Measurements from ENCODE around the gene ADGRA1.

Gene ADGRA1

GRCh38 chr10:133090654-133091053 lies 2.9 kb downstream of the ADGRA1 start:
- ATAC-seq (ENCODE audit: insufficient read depth, low read depth) (no peak), DNase-seq (no peak)
- Histone ChIP-seq H3K9me3 (ENCODE audit: insufficient read depth, low read length, severe bottlenecking) (no peaks in the 10 kb centered on the region), H3K27ac (ENCODE audit: low read length) (no peak overlapping the region), H3K79me2 (ENCODE audit: insufficient read depth, low read length) (no peaks in the 10 kb centered on the region), H3K36me3 (ENCODE audit: insufficient read depth, low read length) (no peaks in the 10 kb centered on the region), H4K20me1 (ENCODE audit: insufficient read depth, low read length) (peaks cover 4% of the 10 kb centered on the region; the same call in 1 of the 2 replicates), H3K9ac (ENCODE audit: low read depth, low read length) (no peak overlapping the region), H3K4me1 (ENCODE audit: insufficient read depth, low read length) (no peaks in the 10 kb centered on the region), H3K4me3 (ENCODE audit: low read depth in 1 of 2, low read length in 2 of 2) (no peak overlapping the region), H3K27me3 (ENCODE audit: insufficient read depth, low read length, poor library complexity) (peaks cover 6% of the 10 kb centered on the region), H2AFZ (ENCODE audit: low read depth, low read length) (no peak overlapping the region), H3K4me2 (ENCODE audit: insufficient read depth, low read length) (no peak overlapping the region)
- TF ChIP-seq, protein P1, sequence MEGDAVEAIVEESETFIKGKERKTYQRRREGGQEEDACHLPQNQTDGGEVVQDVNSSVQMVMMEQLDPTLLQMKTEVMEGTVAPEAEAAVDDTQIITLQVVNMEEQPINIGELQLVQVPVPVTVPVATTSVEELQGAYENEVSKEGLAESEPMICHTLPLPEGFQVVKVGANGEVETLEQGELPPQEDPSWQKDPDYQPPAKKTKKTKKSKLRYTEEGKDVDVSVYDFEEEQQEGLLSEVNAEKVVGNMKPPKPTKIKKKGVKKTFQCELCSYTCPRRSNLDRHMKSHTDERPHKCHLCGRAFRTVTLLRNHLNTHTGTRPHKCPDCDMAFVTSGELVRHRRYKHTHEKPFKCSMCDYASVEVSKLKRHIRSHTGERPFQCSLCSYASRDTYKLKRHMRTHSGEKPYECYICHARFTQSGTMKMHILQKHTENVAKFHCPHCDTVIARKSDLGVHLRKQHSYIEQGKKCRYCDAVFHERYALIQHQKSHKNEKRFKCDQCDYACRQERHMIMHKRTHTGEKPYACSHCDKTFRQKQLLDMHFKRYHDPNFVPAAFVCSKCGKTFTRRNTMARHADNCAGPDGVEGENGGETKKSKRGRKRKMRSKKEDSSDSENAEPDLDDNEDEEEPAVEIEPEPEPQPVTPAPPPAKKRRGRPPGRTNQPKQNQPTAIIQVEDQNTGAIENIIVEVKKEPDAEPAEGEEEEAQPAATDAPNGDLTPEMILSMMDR (IDR thresholded peaks at IDR 0.05; ENCODE audit: borderline replicate concordance, extremely low read depth, low read length, poor library complexity, severe bottlenecking), result no peak
- TF ChIP-seq EZH2 (IDR thresholded peaks at IDR 0.05; ENCODE audit: borderline replicate concordance, low read depth, low read length, severe bottlenecking), result no peak

DNA sequence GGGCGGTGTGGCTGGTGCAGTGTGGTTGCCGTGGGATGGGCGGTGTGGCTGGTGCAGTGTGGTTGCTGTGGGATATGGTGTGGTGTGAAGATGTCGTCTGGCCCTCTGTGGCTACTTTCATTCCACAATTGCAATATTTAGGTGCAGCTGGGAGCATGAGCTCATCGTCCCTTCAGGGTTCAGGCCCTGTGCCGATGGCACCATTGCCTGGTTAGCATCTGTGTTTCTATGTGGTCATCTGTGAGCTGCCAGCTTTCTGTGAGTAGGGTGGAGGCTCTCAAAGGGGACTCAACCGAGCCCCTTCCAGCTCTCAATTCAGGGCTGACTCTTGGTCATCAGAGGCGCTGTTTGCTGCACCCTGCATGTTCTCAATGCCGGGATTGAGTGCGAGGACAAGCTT lies 3.6 kb downstream of the ADGRA1 start:
- Histone ChIP-seq H3K36me3 (ENCODE audit: insufficient read depth, low read length) (no peaks in the 10 kb centered on the region), H3K27me3 (ENCODE audit: insufficient read depth, low read length, poor library complexity) (peaks cover 6% of the 10 kb centered on the region), H3K9ac (ENCODE audit: low read depth, low read length) (no peak overlapping the region), H3K4me3 (ENCODE audit: low read depth in 1 of 2, low read length in 2 of 2) (no peak overlapping the region), H4K20me1 (ENCODE audit: insufficient read depth, low read length) (peaks cover 4% of the 10 kb centered on the region; the same call in 1 of the 2 replicates), H3K9me3 (ENCODE audit: insufficient read depth, low read length, severe bottlenecking) (no peaks in the 10 kb centered on the region), H2AFZ (ENCODE audit: low read depth, low read length) (no peak overlapping the region), H3K27ac (ENCODE audit: low read length) (no peak overlapping the region), H3K4me1 (ENCODE audit: insufficient read depth, low read length) (no peaks in the 10 kb centered on the region), H3K4me2 (ENCODE audit: insufficient read depth, low read length) (no peak overlapping the region), H3K79me2 (ENCODE audit: insufficient read depth, low read length) (no peaks in the 10 kb centered on the region)
- DNase-seq (no peak), ATAC-seq (ENCODE audit: insufficient read depth, low read depth) (no peak)
- no peak for TF ChIP-seq EZH2 (IDR thresholded peaks at IDR 0.05; ENCODE audit: borderline replicate concordance, low read depth, low read length, severe bottlenecking)
- TF ChIP-seq, protein P1 (IDR thresholded peaks at IDR 0.05; ENCODE audit: borderline replicate concordance, extremely low read depth, low read length, poor library complexity, severe bottlenecking), result no peak

DNA sequence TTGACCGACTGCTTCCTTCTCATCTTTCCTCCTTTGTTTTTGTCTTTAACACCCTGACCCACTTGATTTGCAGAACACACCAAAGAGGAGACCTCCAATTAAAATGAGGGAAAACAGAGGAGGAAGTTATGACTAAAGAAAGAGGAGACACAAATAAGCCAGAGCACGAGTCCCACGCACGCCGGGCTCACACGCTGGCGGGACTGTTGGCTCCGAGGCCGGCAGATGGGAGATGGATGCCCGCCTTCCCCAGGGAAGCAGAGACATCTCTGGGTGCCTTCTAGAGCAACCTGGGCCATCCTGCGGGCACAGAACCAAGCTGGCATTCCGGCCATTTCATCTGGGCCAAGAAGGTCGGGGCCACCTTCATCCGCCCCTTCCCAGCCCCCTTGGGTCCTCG lies 5.6 kb downstream of the ADGRA1 start:
- Histone ChIP-seq H3K9me3 (ENCODE audit: insufficient read depth, low read length, severe bottlenecking) (no peaks in the 10 kb centered on the region), H3K4me3 (ENCODE audit: low read depth in 1 of 2, low read length in 2 of 2) (no peak overlapping the region), H3K27ac (ENCODE audit: low read length) (no peak overlapping the region), H3K36me3 (ENCODE audit: insufficient read depth, low read length) (no peaks in the 10 kb centered on the region), H4K20me1 (ENCODE audit: insufficient read depth, low read length) (peaks cover 4% of the 10 kb centered on the region; the same call in 1 of the 2 replicates), H3K79me2 (ENCODE audit: insufficient read depth, low read length) (no peaks in the 10 kb centered on the region), H3K27me3 (ENCODE audit: insufficient read depth, low read length, poor library complexity) (peaks cover 6% of the 10 kb centered on the region), H3K4me1 (ENCODE audit: insufficient read depth, low read length) (no peaks in the 10 kb centered on the region), H3K9ac (ENCODE audit: low read depth, low read length) (no peak overlapping the region), H3K4me2 (ENCODE audit: insufficient read depth, low read length) (no peak overlapping the region), H2AFZ (ENCODE audit: low read depth, low read length) (no peak overlapping the region)
- ATAC-seq (ENCODE audit: insufficient read depth, low read depth) (no peak), DNase-seq (no peak)
- TF ChIP-seq EZH2 (IDR thresholded peaks at IDR 0.05; ENCODE audit: borderline replicate concordance, low read depth, low read length, severe bottlenecking), result no peak
- TF ChIP-seq, protein P1 (IDR thresholded peaks at IDR 0.05; ENCODE audit: borderline replicate concordance, extremely low read depth, low read length, poor library complexity, severe bottlenecking), result no peak

DNA sequence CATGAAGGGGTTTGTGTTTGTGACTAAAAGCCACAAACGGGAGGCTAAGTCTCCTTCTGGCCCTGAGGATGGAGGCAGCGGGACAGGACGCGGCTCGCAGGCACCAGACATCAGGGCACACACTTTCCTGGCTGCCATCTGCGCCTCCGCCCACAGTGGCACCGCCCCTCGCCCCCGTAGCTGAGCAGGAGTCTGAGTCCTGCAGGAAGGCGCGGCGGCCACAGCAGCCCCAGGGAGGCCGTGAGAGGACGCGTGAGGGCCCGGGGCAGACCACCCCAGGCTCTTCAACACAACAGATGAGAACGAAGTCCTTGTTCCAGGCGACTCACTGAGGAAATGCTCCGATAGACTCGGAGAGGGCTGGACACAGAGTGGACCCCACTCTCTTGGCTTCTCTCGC lies 6.6 kb downstream of the ADGRA1 start:
- Histone ChIP-seq H3K27me3 (ENCODE audit: insufficient read depth, low read length, poor library complexity) (peaks cover 6% of the 10 kb centered on the region), H3K36me3 (ENCODE audit: insufficient read depth, low read length) (no peaks in the 10 kb centered on the region), H3K4me2 (ENCODE audit: insufficient read depth, low read length) (no peak overlapping the region), H3K9ac (ENCODE audit: low read depth, low read length) (no peak overlapping the region), H3K9me3 (ENCODE audit: insufficient read depth, low read length, severe bottlenecking) (no peaks in the 10 kb centered on the region), H3K27ac (ENCODE audit: low read length) (no peak overlapping the region), H2AFZ (ENCODE audit: low read depth, low read length) (no peak overlapping the region), H3K4me1 (ENCODE audit: insufficient read depth, low read length) (no peaks in the 10 kb centered on the region), H3K4me3 (ENCODE audit: low read depth in 1 of 2, low read length in 2 of 2) (no peak overlapping the region), H3K79me2 (ENCODE audit: insufficient read depth, low read length) (no peaks in the 10 kb centered on the region), H4K20me1 (ENCODE audit: insufficient read depth, low read length) (peaks cover 2% of the 10 kb centered on the region; the same call in 1 of the 2 replicates)
- no peak for DNase-seq
- no peak for ATAC-seq (ENCODE audit: insufficient read depth, low read depth)
- no peak for TF ChIP-seq EZH2 (IDR thresholded peaks at IDR 0.05; ENCODE audit: borderline replicate concordance, low read depth, low read length, severe bottlenecking)
- TF ChIP-seq, protein P1 (IDR thresholded peaks at IDR 0.05; ENCODE audit: borderline replicate concordance, extremely low read depth, low read length, poor library complexity, severe bottlenecking), result no peak

Data from DND-41 (cell line).